PC-3 (cell line): ENCODE results near the gene GALNT13.

Experiments used
- CTCF ChIP-seq: fragments of 300-600 bp; sonication (generic); conservative IDR thresholded peaks from 2 replicates; pipeline ENCODE4 v1.5.1; 2017; ENCODE audit warnings: antibody characterized with exemption, low read depth, mild to moderate bottlenecking, low read length
- EZH2 ChIP-seq: fragments of 300-600 bp; sonication (generic); IDR thresholded peaks from one replicate; pipeline ENCODE4 v1.6.1; 2017; ENCODE audit warnings: antibody characterized with exemption, mild to moderate bottlenecking, low read length; ENCODE audit not compliant: unreplicated experiment
- EZH2phosphoT487 ChIP-seq: fragments of 300-600 bp; sonication (generic); IDR thresholded peaks from 2 replicates; pipeline ENCODE4 v1.6.1; 2018; ENCODE audit warnings: mild to moderate bottlenecking, antibody characterized with exemption, low read length, borderline replicate concordance

DNA sequence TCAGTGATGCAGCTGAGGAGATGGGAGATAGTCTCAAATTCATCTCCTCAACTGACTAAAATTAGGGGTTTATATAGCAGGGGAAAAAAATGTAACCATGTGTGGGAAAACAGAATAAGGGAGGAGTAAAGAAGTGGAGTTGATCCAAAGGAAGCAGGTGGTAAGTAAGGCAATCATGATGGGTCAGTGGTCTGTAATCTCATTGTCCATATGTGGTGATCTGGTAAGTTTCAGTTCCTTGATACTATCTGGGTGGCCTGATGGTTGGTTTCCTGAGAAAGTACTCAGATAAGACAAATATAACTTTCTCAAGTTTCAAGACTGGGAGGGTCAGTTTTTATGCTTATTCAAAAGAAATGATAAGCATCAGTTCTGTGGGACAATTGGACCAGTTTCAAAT lies 514.5 kb downstream of the GALNT13 start:
- TF ChIP-seq CTCF (no peak), EZH2 (no peak), EZH2phosphoT487 (no peak)
